GM04503 (cell line): ENCODE results near the gene KRT3.

Experiments
- DNase-seq: peaks from one replicate; pipeline ENCODE4 v3.0.0-alpha.2; 2012; ENCODE audit warnings: low read depth

The KRT3 gene

DNA sequence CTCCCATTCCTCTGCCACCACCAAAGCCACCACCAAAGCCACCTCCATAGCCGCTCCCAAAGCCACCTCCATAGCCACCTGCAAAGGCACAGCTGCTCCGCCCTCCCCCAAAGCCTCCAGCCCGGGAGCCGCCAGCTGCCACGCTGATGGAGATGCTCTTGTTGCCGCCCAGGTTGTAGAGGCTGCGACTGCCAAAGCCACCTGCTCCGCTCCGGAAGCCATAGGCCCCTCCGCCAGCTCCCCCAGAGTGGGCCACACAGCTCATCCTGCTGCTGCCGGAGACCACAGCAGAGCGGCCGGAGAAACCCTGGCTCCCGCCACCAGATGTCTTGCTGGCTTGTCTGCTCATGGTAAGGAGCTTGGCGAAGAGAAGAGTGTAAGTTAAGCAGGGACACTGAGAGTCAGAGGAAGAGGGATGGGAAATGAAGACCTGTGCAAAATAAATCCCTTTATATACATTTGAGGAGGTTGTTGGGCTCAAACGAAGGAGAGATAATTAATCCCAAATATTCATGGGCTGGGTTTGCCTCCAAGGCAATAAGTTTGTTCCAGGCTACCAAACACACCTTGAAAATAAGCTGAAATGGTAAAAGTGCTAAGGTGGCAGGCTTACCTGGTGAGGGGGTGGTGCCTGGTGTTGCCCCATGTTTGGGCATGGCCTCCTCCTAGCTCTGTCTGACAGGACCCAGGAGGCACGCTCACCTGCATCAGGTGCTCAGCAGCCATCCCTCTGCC, at the start of gene KRT3:
Gene KRT3 (minus strand): TSS at position 424 of the 735 bp plus-strand sequence. CDS start 75 bp downstream, at position 349.
- DNase-seq = no peak

DNA sequence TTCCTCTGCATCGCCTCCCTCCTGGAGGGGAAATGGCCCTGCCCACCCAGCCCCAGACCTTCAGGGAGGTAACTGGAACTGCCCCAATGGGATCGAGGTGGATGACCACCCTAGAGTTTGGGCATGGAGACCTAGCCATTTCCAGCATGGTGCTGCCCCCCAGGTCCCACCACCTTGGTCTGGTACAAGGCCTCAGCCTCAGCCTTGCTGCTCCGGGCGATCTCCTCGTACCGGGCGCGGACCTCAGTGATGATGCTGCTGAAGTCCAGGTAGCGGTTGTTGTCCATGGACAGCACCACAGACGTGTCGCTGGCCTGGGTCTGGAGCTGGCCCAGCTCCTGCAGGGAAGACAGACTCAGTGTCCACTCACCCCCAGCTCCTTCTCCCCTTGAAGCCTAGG, 48.5 kb upstream of the KRT3 start:
- no peak for DNase-seq

DNA sequence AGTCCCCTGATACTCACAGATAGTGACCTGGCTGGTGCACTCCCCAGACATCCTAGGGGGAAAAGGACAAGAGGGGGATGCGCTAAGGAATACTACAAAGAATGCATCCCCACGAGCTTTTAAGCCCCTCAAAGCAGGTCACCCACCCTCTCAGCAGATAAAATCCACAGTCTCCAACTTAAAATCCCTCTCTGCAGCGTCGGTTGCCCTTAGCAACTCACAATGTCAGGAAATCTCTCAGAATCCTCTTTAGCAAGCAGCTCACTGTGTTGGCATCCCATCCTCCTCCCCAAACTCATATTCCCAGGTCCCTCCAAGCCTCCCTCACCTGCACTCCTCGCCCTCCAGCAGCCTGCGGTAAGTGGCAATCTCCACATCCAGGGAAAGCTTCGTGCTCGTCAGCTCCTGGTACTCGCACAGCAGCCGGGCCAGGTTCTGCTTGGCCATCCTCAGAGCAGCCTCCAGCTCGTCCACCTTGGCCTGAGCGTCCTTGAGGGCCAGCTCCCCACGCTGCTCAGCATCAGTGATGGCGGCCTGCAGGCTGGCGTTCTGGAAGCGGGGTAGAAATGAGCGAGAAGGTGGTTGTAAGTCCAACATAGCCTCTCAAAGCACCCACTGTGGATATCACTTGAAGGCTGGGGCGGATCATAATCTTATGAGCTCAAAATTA, 43.7 kb upstream of the KRT3 start:
- no peak for DNase-seq

DNA sequence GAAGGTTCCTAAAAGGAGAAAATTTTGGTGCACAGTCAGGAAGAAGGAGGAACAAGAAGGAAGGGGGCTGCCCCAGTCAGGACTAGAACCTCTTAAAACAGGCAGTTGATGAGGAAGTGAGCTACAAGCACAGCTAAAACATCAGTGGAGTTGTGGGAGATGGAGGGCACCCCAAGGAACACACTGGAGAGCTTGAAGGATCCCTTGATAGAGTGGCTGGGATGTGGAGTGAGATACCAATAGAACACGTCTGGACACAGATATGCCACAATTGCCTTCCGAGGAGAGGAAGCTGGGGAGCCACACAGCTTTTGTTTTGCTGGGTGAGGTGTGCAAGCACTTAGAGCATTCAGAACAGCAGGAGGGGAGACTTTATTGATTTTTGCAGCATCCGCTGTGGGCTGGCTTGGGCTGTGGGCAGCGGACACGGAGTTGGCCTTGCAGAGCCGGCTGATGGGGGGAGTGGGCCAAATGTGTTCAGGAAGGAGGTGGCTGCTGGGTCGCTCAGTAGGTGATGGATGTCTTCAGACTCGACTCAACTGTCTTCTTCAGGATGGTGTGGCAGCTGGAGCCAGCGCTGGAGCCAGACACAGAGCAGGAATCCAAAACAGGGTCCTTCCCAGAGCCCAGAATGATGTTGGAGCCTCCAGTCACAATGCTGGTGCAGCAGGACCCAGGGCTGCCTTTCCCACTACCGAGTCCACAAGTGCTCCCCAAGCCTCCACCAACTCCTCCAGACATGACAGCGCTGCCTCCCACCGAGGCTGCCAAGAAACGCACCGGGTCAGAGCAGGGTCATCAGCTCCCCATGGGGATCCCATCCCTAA, 42.9 kb upstream of the KRT3 start:
- no peak for DNase-seq

- DNase-seq = no peak
Measured at GRCh38 chr12:52837781-52838608, 42.1 kb upstream of the KRT3 start.

- DNase-seq = no peak
Measured at GRCh38 chr12:52837413-52837741, 41.5 kb upstream of the KRT3 start.

- DNase-seq = no peak
Measured at GRCh38 chr12:52836491-52837412, 40.8 kb upstream of the KRT3 start.

- DNase-seq = no peak
Measured at GRCh38 chr12:52836042-52836466, 40.1 kb upstream of the KRT3 start.

GRCh38 chr12:52835271-52836041, 39.5 kb upstream of the KRT3 start:
- no peak for DNase-seq

GRCh38 chr12:52834727-52835001, 38.7 kb upstream of the KRT3 start:
- DNase-seq = no peak

- DNase-seq = no peak
Measured at GRCh38 chr12:52833922-52834726, 38.2 kb upstream of the KRT3 start, which contains the start of gene KRT79. KRT79 (minus strand) TSS chr12:52834311; CDS start chr12:52834260, 51 bp downstream.

- DNase-seq = no peak
Measured at GRCh38 chr12:52832985-52833905, 37.3 kb upstream of the KRT3 start.

GRCh38 chr12:52832451-52832850, 36.5 kb upstream of the KRT3 start:
- DNase-seq = no peak

DNA sequence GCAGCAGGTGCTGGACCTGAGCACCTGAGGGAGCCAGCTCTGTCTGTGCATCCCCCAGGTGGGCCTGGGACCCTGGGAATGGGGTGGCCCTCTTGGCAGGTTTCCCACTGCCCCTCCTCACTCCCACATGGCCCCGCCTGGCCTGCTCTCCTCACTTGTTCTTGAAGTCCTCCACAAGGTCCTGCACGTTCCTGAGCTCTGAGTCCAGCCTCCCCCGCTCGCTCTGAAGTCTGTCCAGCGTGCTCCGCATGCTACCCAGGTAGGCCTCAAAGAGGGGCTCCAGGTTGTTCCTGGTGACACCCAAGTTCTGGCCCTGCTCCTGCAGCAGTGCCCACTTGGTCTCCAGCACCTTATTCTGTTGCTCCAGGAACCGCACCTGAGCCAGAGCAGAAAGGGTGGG, 35.3 kb upstream of the KRT3 start:
- no peak for DNase-seq

- no peak for DNase-seq
Measured at GRCh38 chr12:52829986-52830770, 34.3 kb upstream of the KRT3 start.

GRCh38 chr12:52828591-52829021, 32.7 kb upstream of the KRT3 start:
- no peak for DNase-seq

- DNase-seq = no peak
Measured at GRCh38 chr12:52828156-52828555, 32.2 kb upstream of the KRT3 start.
